SK-N-SH (cell line): Measurements from ENCODE around the gene MYLIP. TPM values are rescaled to one million over a fixed set of nuclear protein-coding genes. Genes with fewer than 3 reads are reported as not detected.

ENCODE experiments used
- CTCF ChIA-PET: fragments of 300-600, 350-600 bp; formaldehyde crosslinking; extraction: SDS; loops from one replicate; lab custom pipeline; 2021; lab: Yijun Ruan, JAX
- POLR2A ChIA-PET: fragments of 350-600 bp; sonication (Branson Sonifier 250); formaldehyde crosslinking; extraction: SDS; loops from one replicate; lab custom pipeline; 2020; ENCODE audit warnings: antibody characterized with exemption, inconsistent platforms; lab: Yijun Ruan, JAX
- DNase-seq: peaks from one replicate; pipeline ENCODE4 v3.0.0; 2012
- H2AFZ ChIP-seq: fragments of 200-600 bp; sonication (generic); 2 replicates; pipeline ENCODE4 v1.8.1; 2016; ENCODE audit warnings: antibody characterized with exemption, mild to moderate bottlenecking, low read depth
- H3F3A ChIP-seq: fragments of 200-600 bp; sonication (generic); replicated peaks from 2 replicates; pipeline ENCODE3; 2016; ENCODE audit warnings: antibody characterized with exemption, mild to moderate bottlenecking; ENCODE audit not compliant: insufficient read depth
- H3K27ac ChIP-seq, 2 experiments: fragments of 200-500 bp in 1 of 2; fragments of 200-600 bp in 1 of 2; sonication (Bioruptor generic) in 1 of 2; sonication (generic), shearing (Covaris generic) in 1 of 2; 2 replicates each; pipeline versions ENCODE4 v1.5.1 to v1.6.1; 2014 to 2016; ENCODE audit warnings: low read depth in 2 of 2, inconsistent platforms in 1 of 2, low read length in 1 of 2, mild to moderate bottlenecking in 1 of 2, mixed read lengths in 1 of 2
- H3K27me3 ChIP-seq: fragments of 200-600 bp; sonication (generic), shearing (Covaris generic); 2 replicates; pipeline ENCODE4 v1.6.1; 2016; ENCODE audit warnings: mixed run types; ENCODE audit not compliant: insufficient read depth
- H3K36me3 ChIP-seq, 2 experiments: fragments of 200-500 bp in 1 of 2; fragments of 200-600 bp in 1 of 2; sonication (Bioruptor generic) in 1 of 2; sonication (generic) in 1 of 2; replicated peaks in 1 of 2; 2 replicates each; pipeline versions ENCODE3 to v1.5.1; 2014 to 2016; ENCODE audit warnings: low read length in 1 of 2, mild to moderate bottlenecking in 1 of 2; ENCODE audit not compliant: insufficient read depth in 2 of 2, control insufficient read depth in 1 of 2
- H3K4me1 ChIP-seq, 2 experiments: fragments of 200-500 bp in 1 of 2; fragments of 200-600 bp in 1 of 2; sonication (Bioruptor generic) in 1 of 2; sonication (generic), shearing (Covaris generic) in 1 of 2; 2 replicates each; pipeline versions ENCODE4 v1.5.1 to v1.6.1; 2014 to 2016; ENCODE audit warnings: low read depth in 1 of 2, low read length in 1 of 2, mixed run types in 1 of 2; ENCODE audit not compliant: insufficient read depth in 2 of 2, control insufficient read depth in 1 of 2
- H3K4me2 ChIP-seq: fragments of 200-600 bp; sonication (generic), shearing (Covaris generic); 2 replicates; pipeline ENCODE4 v1.6.1; 2017; ENCODE audit warnings: mixed run types
- H3K4me3 ChIP-seq, 2 experiments: fragments of 200-500 bp in 1 of 2; fragments of 200-600 bp in 1 of 2; sonication (Bioruptor generic) in 1 of 2; sonication (generic), shearing (Covaris generic) in 1 of 2; 2 replicates each; pipeline versions ENCODE4 v1.5.1 to v1.8.1; 2014 to 2016; ENCODE audit warnings: low read depth in 2 of 2, inconsistent platforms in 1 of 2, low read length in 1 of 2, mild to moderate bottlenecking in 1 of 2, mixed read lengths in 1 of 2, moderate library complexity in 1 of 2
- H3K79me2 ChIP-seq: fragments of 200-600 bp; sonication (generic); 2 replicates; pipeline ENCODE4 v1.8.1; 2017; ENCODE audit warnings: mild to moderate bottlenecking; ENCODE audit not compliant: insufficient read depth
- H3K9ac ChIP-seq: fragments of 200-600 bp; sonication (generic); 2 replicates; pipeline ENCODE4 v1.6.1; 2017; ENCODE audit warnings: mixed run types
- H3K9me2 ChIP-seq: fragments of 200-600 bp; sonication (generic); 2 replicates; pipeline ENCODE4 v1.6.1; 2017; ENCODE audit warnings: mixed run types
- H3K9me3 ChIP-seq: fragments of 200-600 bp; sonication (generic); 2 replicates; pipeline ENCODE4 v1.6.1; 2017; ENCODE audit warnings: mixed run types, mild to moderate bottlenecking, moderate library complexity
- H4K20me1 ChIP-seq: fragments of 200-600 bp; sonication (generic); 2 replicates; pipeline ENCODE4 v1.6.1; 2017; ENCODE audit warnings: mild to moderate bottlenecking, mixed run types; ENCODE audit not compliant: insufficient read depth
- CHD2 ChIP-seq: fragments of 150-350 bp; IDR thresholded peaks from 2 replicates; pipeline ENCODE4 v1.6.1; 2018; ENCODE audit warnings: low read length; ENCODE audit not compliant: partially characterized antibody
- CTCF ChIP-seq: fragments of 200-600 bp; sonication (generic); IDR thresholded peaks from 2 replicates; pipeline ENCODE4 v1.6.1; 2017; ENCODE audit warnings: antibody characterized with exemption, mild to moderate bottlenecking, moderate library complexity
- ELF1 ChIP-seq: IDR thresholded peaks from 2 replicates; pipeline ENCODE4 v1.4.0; 2012
- EP300 ChIP-seq, 2 experiments: IDR thresholded peaks; 2 replicates each; pipeline versions ENCODE4 v1.4.0 to v1.6.1; 2012; ENCODE audit warnings: borderline replicate concordance in 1 of 2, low read depth in 1 of 2, low read length in 1 of 2
- FOSL2 ChIP-seq: IDR thresholded peaks from 2 replicates; pipeline ENCODE4 v1.4.0; 2012; ENCODE audit warnings: low read depth, mild to moderate bottlenecking, moderate library complexity, borderline replicate concordance
- GABPA ChIP-seq: IDR thresholded peaks from 2 replicates; pipeline ENCODE4 v1.4.0; 2012; ENCODE audit warnings: low read depth, mild to moderate bottlenecking
- JUND ChIP-seq: IDR thresholded peaks from 2 replicates; pipeline ENCODE4 v1.4.0; 2012
- MEF2A ChIP-seq: IDR thresholded peaks from 2 replicates; pipeline ENCODE4 v1.4.0; 2012; ENCODE audit warnings: low read depth, borderline replicate concordance
- MXI1 ChIP-seq: IDR thresholded peaks from 2 replicates; pipeline ENCODE4 v1.6.1; 2012; ENCODE audit warnings: mild to moderate bottlenecking, low read depth, low read length, improper control_type of control experiment
- POLR2AphosphoS5 ChIP-seq: IDR thresholded peaks from 2 replicates; pipeline ENCODE4 v1.6.1; 2012; ENCODE audit warnings: low read depth, low read length
- REST ChIP-seq: IDR thresholded peaks from 2 replicates; pipeline ENCODE4 v1.6.1; 2012; ENCODE audit warnings: mild to moderate bottlenecking, low read depth, low read length, moderate library complexity
- RFX5 ChIP-seq: IDR thresholded peaks from 2 replicates; pipeline ENCODE4 v1.6.1; 2012; ENCODE audit warnings: mild to moderate bottlenecking, improper control_type of control experiment, low read length
- RXRA ChIP-seq: IDR thresholded peaks from 2 replicates; pipeline ENCODE4 v1.4.0; 2012; ENCODE audit warnings: low read depth, mild to moderate bottlenecking, borderline replicate concordance
- SIN3A ChIP-seq: IDR thresholded peaks from 2 replicates; pipeline ENCODE4 v1.6.1; 2012; ENCODE audit warnings: low read depth, mild to moderate bottlenecking, low read length, moderate library complexity, borderline replicate concordance
- SMC3 ChIP-seq: IDR thresholded peaks from 2 replicates; pipeline ENCODE4 v1.6.1; 2012; ENCODE audit warnings: low read depth, low read length, improper control_type of control experiment
- USF2 ChIP-seq: fragments of 150-350 bp; IDR thresholded peaks from 2 replicates; pipeline ENCODE4 v1.6.1; 2017; ENCODE audit warnings: antibody characterized with exemption, low read length, low read depth, borderline replicate concordance
- ZBTB33 ChIP-seq: IDR thresholded peaks from 2 replicates; pipeline ENCODE4 v1.4.0; 2012; ENCODE audit warnings: low read depth, borderline replicate concordance
- WGBS: methylation state at CpG from one replicate; pipeline ENCODE4 v1.1.6; 2017; ENCODE audit warnings: low lambda C conversion rate; 5-methylcytosine and 5-hydroxymethylcytosine counted together
- polyA plus RNA-seq, 3 experiments: library from polyadenylated mRNA; depleted of rRNA; stranded (reverse); fragments of >200 nt; gene quantifications; 2 replicates each; pipeline ENCODE4 v1.2.3, GENCODE V29; 2012

Gene MYLIP
- polyA plus RNA-seq, 1 of the 3 experiments (the other 2 are of a cell fraction) = 3.1 TPM

- H2AFZ ChIP-seq = no peak overlapping the region
- no peaks in the 10 kb centered on the region for H3K9me3 ChIP-seq
- no peak for TF ChIP-seq FOSL2
- TF ChIP-seq RXRA = no peak
- no peak for TF ChIP-seq USF2
- no peak for TF ChIP-seq ZBTB33
- TF ChIP-seq SMC3 = no peak
- no peak for TF ChIP-seq RFX5
- no peak for TF ChIP-seq MEF2A
- TF ChIP-seq CHD2 = no peak
- TF ChIP-seq JUND = no peak
- TF ChIP-seq ELF1 = no peak
- TF ChIP-seq GABPA = no peak
- no peak overlapping the region for H3K4me2 ChIP-seq
- peaks cover 13% of the 10 kb centered on the region; the same call in 1 of the 2 replicates for H3K27me3 ChIP-seq
- CTCF ChIA-PET = no interaction called here
- POLR2A ChIA-PET = no interaction called here
- peaks cover 0 to 7% of the 10 kb centered on the region in 2 experiments; a peak in 1 of 4 replicates for H3K4me1 ChIP-seq
- H3K36me3 ChIP-seq = no peaks in the 10 kb centered on the region
- H3F3A ChIP-seq = no peaks in the 10 kb centered on the region
- H3K9me2 ChIP-seq = no peaks in the 10 kb centered on the region
- no peaks in the 10 kb centered on the region for H3K79me2 ChIP-seq
- no peaks in the 10 kb centered on the region for H4K20me1 ChIP-seq
- no peak for DNase-seq
- H3K4me3 ChIP-seq = no peak overlapping the region
- no peak overlapping the region for H3K27ac ChIP-seq
- H3K9ac ChIP-seq = no peak overlapping the region
Observed at GRCh38 chr6:16122197-16122596, 6.7 kb upstream of the MYLIP start.

- Histone ChIP-seq H3K9ac (no peak overlapping the region), H3F3A (no peaks in the 10 kb centered on the region), H4K20me1 (no peaks in the 10 kb centered on the region), H3K4me1 (peaks cover 0 to 7% of the 10 kb centered on the region in 2 experiments; a peak in 1 of 4 replicates), H3K27me3 (peaks cover 15% of the 10 kb centered on the region), H3K36me3 (no peaks in the 10 kb centered on the region), H3K4me3 (no peak overlapping the region), H3K4me2 (no peak overlapping the region), H3K27ac (peak overlapping the region in 1 of 2 experiments; percentile 53; a peak in 1 of 4 replicates), H3K9me3 (no peaks in the 10 kb centered on the region), H3K9me2 (no peaks in the 10 kb centered on the region), H3K79me2 (no peaks in the 10 kb centered on the region), H2AFZ (no peak overlapping the region)
- 53% methylated on average over 6 of the region's 6 CpGs for WGBS
- ChIA-PET POLR2A (interaction anchor here (0.6 kb wide), 1 partner anchor 320 kb away, joined by 3 read pairs; no protein-coding TSS in a partner anchor), CTCF (interaction anchor here (0.6 to 2.2 kb wide), 6 partner anchors 13 to 433 kb away, joined by 3 to 6 read pairs (median 4); no protein-coding TSS in a partner anchor)
- TF ChIP-seq POLR2AphosphoS5 = no peak
- no peak for TF ChIP-seq MXI1
- TF ChIP-seq CTCF = no peak
- TF ChIP-seq REST = no peak
- TF ChIP-seq SIN3A = no peak
- peak in 1 of 2 experiments; percentile 50; a peak in 2 of 4 replicates for TF ChIP-seq EP300 (IDR thresholded peaks at IDR 0.05; ENCODE audit: borderline replicate concordance in 1 of 2, low read depth in 1 of 2, low read length in 1 of 2)
- DNase-seq = peak; percentile 31
Observed at GRCh38 chr6:16124198-16125180, 4.4 kb upstream of the MYLIP start.
